ENCODE data around the gene VAT1.
"Not testable (repeated sequence)": the region's sequence is repeated elsewhere in the genome, so short reads cannot be mapped to it uniquely, and the experiment has no call there.

Gene VAT1

DNA sequence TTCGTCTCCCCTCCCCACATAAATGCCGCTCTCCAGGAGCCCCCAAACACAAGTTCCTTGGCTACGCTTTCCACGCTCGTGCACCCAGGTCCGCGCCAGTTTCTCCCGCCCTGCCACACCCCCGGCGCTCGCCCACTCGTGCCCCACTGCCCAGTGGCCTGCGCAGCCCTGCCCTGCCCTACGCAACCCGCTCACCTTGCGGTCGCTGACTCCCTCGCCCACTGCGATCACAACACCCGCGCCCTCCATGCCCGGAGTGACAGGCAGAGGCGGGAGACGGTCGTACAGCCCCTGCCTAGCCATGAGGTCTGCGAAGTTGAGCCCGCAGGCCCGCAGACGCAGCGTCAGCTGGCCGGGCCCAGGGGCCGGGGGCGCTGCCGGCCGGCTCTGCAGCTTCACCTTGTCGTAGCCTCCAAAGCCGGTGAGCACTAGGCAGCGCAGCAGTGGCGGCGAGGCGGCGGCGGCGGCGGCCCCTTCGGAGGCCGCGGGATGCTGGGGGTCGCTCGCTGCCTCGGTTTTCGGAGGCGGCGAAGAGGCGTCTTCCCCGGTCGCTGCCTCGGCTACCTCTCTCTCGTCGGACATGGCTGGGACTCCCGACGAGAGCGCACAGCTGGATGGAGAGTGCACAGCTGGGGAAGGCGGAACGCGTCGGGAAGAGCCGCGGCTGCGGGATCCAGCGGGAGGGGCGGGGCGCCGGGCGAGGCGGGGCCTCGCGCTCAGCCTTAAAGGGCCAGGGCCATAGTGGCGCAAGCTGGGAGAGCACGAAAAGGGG lies at the start of gene VAT1:
TSS of gene VAT1 (minus strand) at position 645 of the 772 bp plus-strand sequence. CDS start at position 582, 63 bp downstream.
- DNase-seq = peak; percentile 61

DNA sequence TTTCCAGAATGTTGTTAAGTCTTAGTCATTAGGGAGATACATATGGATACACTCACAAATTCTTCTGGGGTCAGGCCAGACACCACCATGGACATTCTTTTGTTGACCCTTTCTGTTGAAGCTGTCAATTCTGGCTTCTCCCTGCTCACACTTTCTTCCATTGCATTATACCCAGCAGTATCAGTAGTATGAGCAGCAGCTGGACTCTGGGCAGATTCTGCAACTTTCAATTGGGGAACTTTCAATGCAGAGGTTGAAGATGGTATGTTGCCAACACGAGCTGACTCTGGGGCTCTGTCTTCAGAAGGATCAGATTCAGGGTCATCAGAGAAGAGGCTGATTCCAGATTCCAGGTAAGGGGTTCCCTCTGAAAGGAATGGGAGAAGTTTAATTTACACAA lies 48.7 kb upstream of the VAT1 start:
- no peak for DNase-seq

DNA sequence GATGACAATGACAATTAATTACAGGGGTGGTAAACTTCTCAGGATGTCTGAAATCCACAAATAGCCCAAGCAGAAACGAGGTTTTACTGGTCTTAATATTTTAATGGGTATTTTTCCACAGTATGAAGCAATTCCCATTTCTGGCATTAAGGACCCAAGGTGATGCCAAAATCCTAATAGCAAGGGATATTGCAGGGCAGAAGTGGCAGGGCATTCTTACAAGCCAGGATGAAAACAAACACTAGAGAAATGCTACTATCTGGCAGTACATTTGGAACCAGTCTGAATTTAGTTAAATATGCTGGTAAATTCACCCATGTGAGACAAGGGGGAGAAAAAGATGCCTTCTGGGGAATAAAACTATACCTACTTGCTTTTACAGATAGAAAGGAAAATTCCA lies 48.1 kb upstream of the VAT1 start:
- DNase-seq = no peak

DNA sequence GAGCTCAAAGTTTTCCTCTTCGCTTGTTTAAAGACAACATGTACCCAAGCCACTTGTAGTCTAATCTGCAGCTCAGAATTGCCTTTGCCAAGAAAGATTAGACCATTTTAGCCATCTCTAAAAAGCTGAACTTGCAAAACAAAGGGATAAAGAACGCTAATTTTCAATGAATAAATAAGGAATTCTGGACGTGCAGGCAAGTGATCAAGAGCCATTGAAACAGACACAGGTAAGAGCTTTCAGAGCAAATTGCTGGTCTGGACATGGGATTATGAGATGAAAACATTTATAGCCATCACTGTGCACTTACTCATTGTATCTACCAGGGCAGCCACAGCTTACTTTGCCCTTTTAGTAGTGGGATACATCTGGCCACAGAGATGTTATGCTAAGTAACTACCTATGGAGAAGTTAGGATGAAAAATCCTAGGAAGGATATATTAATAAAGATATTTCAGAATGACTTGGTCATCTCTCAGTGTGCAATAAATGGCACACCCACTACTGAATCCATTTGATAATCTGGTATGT lies 47.2 kb upstream of the VAT1 start:
- no peak for DNase-seq

DNA sequence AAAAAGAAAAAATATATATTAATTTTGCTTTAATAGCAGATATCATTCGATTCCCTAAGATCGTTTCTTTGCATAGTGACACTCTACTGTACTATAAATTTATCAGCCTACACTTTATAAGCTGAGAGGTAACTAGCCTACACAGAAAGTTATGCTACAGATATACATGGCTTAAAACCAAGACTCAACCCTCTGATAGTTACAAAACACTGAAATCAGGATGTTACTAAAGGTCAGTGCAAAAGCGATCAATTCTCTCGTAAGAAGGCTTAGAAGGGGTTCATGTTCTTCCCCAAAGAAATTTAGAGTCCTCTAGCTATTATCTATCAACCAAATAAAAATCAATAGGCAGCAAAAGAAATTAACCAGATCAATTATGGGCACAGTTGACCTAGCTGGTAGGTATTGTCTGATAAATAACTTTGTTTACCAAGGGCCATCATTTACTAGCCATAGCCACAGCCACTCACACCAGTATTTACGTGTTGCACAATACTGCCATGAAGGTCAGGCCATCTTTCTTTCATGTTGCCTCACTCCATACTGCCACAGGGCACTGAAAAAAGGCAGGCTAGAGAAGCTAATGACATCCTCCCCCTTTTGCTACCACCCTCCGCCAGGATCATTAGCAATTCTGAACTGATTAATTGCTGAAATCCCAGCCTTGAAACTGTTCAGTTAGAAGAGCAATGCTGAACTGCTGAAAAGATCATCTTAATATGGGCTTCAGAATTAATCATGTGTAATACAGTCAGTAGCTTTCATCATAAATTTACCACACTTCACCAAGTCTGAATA lies 46.6 kb upstream of the VAT1 start:
- no peak for DNase-seq

DNA sequence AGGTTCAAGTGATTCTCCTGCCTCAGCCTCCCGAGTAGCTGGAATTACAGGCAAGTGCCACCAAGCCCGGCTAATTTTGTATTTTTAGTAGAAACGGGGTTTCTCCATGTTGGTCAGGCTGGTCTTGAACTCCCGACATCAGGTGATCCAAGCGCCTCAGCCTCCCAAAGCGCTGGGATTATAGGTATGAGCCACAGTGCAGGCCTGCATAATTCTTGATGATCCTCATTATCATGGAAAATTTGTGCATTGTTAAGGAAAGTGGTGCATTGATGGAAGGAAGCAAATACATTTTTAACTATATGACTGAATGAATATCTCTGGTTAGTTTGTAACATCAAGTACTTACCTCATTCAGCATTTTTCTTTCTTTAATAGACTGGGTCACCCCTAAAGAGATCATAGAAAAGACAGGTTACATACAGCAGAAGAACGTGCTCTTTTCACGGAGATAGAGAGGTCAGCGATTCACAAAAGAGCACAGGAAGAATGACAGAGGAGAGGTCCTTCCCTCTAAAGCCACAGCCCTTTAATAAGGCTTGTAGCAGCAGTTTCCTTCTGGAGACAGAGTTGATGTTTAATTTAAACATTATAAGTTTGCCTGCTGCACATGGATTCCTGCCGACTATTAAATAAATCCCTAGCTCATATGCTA lies 40.9 kb upstream of the VAT1 start:
- DNase-seq = no peak

DNA sequence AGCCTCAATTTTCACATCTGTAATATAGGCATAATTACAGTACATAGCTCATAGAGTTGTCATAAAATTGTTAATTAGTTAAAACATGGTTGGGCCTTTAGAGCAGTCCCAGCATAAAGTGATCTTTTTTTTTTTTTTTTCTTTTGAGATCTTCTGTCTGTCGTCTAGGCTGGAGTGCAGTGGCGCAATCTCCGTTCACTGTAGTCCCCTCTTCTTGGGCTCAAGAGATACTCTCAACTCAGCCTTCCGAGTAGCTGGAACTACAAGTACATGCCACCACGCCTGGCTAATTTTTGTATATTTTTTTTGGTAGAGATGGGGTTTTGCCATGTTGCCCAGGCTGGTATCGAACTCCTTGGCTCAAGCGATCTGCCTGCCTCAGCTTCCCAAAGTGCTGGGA lies 33.9 kb upstream of the VAT1 start:
- DNase-seq = no peak

DNA sequence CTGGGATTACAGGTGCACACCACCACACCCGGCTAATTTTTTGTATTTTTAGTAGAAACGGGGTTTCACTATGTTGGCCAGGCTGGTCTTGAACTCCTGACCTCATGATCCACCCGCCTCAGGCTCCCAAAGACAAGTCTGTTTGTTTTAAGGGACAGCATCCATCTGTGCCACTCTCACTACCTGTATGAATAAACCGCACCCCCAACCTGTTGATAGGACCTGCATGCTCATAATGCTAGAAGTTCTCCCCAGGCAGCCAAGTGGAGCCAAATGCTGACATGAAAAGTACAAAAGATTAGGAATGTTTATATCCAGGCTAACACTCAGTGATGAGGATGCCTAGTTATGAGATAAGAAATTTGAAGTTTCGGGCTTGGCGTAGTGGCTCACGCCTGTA lies 30.8 kb upstream of the VAT1 start:
- not testable (repeated sequence) for DNase-seq

DNA sequence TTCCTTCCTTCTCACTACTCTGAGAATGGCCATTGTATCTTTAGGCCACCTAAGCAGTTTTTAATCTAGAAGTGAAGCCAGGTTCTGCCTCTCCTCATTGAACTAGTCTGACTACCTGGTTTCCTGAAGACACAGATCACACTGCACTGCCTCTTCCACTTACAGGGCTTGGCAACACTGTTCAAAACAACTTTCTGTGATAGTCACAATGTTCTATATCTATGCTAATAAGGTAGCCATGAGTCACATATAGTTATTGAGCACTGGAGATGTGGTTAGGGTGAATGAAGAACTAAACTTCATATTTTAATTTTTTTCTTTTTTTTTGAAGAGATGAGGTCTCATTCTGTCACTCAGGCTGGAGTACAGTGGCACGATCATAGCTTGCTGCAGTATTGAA lies 29.8 kb upstream of the VAT1 start:
- no peak for DNase-seq

DNA sequence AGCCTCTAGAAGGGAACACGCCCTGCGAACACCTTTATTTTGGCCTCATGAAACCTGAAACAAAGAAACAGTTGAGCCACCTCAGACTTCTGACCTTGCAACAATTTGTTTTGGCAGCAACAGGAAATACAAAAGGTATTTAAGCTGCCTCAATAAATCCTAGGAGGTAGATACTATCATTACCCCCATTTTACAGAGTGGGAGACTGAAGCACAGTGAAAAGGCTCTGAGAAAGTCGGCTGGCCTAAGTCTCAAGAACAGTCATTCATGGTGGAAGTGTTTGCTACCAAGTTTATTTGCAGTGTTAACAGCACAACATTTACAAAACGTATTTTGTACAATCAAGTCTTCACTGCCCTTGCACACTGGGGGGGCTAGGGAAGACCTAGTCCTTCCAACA lies 21.8 kb upstream of the VAT1 start:
- DNase-seq = no peak

DNA sequence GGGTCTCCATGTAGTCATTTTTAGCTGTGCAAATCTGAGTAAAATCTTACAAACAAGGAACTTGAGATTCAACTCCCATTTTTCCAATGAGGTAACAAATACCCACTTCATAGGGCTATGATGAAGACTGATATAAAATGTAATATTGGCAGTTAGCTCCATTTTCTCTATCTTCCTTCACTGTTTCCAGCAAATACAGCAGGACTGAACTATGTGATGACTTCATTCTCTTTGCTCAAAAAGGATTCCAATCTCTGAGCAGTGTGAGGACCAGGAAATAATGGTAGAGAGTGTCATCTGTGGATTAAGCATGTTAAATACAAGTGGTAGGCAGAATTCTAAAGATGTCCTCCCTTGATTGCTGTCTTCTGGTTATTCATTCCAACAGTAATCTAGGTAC lies 21.1 kb upstream of the VAT1 start:
- no peak for DNase-seq

DNA sequence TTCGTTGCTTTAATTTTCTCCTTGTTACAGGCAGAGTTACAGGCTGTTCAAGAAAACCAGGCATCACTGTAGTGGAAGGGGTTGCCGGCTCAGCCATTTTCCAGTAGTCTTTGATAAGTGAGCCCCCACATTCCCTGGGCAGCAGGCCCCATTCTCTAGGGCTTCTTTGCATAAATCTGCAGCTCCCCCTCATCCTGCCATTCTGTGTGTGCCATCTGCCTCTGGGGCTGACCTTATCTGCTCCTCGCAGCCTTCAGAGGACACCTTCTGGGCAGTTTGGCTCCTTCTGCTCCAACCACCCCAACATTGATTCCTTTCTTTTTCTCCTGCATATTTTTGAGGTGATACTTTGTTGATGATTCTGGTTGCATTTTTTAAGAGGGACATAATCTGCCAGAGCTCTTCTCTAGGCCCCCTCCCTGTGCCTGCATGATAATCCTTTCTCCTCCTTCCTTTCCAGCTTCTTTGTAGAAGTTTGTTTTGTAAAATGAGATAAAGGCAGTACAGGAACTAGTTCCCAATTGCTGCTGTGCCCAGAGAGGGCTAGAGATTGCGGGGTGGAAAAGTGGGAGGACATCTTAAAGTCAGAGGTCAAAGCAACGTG lies 19.9 kb upstream of the VAT1 start:
- DNase-seq = no peak

DNA sequence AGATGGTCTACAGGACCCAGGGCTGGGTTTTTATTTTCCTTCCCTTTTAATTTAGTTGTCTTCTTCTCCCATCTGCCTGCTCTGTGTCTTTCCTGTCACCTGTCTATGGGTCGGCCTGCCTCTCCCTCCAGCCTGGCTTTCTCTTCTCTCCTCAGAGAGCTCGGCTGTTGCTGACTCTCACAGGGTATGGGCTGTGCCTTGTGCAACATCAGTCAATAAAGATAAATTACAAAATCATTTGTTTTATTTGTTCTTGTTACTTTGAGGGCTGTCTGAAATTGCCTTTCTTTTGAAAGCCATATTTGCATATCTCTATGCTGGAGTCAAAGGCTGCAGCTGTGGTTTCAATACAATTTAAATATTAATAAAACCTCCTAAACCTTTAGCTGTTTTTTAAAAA lies 18.5 kb upstream of the VAT1 start:
- DNase-seq = no peak

DNA sequence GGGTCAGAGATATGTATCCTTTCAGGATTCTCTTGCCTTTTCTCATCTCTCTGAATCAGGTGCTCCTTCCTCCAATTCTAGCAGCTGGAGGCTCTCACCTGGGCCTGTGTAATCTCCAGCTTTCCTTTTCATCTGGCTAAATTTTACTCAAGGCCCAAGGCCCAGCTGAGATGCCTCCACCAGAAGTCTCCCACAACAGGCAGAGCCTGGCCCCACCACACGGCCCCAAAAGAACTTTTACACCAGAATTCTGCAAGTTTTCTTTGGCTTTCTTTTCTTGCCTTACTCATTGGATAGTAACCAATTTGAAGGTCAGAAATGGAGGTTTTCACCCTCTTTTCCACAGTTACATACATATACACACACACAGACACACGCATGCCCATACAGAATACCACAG lies 17.5 kb upstream of the VAT1 start:
- DNase-seq = no peak

DNA sequence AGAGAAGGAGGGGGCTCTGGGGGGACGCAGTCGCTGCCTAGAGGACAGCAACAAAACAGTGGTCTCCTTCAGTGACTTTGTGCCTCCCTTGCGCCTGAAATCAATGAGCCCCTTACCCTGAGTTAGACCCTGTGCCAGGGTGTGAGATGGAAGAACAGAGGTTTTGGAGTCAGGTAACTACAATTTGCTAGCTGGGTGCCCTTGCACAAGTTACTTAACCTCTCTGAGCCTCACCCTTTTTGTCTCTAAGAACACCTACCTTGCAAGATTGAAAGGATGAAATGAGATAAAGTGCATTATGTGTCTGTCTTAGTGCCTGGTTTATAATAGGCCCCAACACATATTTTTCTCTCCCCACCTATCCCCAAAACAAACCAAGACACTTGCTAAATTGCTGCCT lies 12.7 kb upstream of the VAT1 start:
- DNase-seq = no peak

DNA sequence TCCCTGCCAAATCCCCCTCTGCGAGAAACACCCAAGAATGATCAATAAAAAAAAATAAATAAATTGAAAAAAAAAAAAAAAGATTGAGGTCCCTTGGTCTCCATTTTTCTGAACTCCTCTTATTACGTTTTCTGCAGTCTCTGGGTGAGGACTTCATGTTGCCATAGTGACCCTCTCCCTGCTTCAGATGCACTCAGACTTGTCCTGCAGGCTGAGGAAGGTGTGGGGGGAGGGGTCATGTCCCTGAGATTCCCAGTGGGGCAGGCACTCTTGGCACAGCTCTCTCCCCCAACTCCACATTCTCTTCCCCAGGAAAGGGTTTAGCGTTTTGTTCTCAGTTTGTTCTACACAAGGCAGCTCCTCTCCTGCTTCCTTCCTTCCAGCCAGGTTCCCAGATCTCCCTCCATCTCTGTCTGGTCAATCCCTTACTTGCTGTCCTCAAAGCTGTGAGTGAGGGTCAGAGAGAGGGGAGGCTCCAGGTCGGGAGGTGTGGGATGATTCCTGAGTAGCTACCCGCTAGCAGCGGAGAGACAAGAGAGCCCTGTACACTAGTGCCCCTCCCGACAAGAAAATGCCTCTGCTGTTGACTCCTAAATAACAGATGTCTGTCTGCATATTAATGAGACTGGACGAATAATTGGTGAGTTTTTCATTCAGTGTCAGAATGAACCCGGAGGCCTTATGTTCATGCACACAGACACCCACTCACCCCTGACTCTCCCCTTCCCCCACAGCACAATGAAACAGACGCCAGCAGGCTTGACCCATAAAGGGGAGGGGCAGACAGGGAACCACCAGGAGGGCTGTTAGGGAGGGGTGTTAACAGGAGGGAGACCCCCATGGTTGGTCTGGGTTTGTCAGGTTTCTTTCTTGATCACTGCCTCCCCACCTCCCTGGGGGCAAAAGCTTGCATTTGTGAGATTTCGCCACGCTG lies 12.0 kb upstream of the VAT1 start:
- DNase-seq = no peak

DNA sequence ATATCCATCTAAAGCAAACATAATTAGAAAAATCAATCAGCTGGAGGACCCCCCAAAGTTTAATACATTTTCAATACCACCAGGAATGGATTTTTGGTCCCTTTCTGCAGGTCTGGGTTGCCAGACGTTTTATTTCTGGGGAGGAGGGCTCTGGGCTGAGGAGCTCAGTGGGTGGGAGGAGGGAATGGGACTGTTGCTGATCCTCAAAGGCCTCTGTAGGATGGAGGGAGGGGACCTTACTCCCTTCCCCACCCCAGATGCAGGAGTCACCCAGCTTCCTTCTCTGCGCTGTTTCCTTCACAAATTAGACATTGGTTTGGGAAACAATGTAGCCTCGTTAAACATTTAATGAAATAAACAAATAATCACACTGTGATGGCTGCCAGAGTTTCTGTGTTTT lies 9.5 kb upstream of the VAT1 start:
- no peak for DNase-seq

DNA sequence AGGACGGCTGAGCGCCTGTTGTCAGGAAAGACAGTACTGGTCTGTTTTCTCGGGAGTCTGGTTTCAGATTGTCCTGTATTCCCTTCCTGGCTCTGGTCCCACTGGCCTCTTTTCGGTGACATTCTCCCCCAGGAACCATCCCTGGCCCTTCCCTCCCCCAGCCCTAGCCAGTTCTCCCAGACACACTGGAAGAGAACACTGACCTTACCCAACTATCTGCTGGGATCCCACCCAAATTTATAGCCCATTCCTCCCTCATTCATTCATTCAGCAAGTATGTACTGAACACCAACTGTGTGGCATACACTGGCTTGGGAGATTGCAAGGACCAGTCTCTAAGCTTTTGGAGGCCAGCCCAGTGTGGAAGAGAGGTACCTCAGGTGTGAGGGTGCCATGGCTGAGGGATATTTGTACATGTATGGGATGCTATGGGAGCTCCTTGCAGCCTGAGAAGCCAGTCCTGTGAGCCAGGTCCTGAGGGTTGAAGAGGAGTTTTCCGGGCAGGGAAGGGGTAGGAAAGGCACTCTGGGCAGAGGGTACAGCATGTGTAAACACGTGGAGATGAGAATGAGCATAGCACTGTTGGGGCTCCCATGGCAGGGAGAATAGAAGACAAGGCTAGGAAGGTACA lies 8.1 kb upstream of the VAT1 start:
- DNase-seq = no peak

DNA sequence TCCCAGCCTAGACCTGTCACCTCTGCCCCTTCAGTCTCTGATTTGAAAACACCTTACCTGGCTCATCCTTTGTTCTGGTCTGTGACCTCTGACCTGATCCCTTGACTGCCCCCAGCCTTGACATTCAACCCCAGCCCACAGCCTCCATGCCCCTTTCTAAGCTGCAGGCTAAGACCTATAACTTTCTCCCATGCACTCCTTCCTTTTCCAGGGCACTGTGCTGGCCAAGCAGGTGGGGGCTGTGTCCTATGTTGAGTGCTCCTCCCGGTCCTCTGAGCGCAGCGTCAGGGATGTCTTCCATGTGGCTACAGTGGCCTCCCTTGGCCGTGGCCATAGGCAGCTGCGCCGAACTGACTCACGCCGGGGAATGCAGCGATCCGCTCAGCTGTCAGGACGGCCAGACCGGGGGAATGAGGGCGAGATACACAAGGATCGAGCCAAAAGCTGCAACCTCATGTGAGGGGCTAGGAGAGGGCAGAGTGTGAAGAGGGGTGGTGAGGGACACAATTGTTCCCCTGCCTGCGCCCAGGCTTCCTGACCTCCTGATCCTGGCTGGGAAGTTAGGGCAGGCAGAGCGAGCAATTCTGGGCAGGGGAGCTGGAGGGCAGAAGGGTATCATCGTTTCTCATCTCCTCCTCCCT lies 6.2 kb upstream of the VAT1 start:
- DNase-seq = no peak

DNA sequence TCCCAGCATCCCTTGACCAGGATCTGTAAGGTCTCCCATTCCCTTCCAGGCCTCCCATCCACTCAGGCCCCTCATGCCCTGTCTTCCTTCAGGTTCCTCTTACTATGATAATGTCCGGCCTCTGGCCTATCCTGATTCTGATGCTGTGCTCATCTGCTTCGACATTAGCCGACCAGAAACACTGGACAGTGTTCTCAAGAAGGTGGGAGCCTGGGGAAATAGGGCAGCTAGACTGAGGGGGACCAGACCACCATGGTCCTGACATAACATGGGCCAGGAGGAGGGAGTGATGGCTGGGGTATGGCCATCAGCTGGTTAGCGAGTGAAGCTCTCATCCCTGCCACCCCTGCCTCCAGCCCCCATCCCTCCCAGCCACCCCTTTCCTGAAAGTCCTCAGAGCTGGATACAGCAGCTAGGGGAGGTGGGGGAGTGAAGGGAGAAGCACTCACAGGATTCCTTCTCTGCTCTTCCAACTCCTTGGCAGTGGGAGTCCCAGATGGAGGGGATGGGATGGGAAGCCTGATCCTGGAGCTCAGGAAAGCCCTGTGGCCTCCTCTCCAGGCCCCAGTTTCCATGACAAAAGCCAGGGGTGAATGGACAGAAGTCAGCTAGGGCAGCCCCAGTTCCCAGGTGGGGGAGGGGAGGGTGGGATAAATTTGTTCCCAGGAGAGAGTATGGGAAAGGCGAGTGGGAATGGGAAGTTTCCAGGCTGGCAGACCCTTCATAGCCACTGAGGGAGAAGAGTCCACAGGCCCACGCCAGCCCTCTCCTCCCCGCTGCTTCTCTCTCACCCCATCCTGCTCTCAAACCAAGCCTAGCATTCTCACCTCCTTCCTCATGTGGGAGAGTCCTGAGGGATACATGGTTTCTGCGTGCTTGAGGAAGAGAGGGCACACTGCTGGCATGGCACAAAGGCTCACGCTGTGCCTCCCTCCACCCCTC lies 5.2 kb upstream of the VAT1 start:
- no peak for DNase-seq
